NCI-H2029 treated with DMSO at 0.1 percent for 48 hours (cell line): Measurements from ENCODE around the gene CRABP2.

Experiments
- DNase-seq: peaks from one replicate; lab custom pipeline; 2025; lab: John Stamatoyannopoulos, UW

The CRABP2 gene

DNA sequence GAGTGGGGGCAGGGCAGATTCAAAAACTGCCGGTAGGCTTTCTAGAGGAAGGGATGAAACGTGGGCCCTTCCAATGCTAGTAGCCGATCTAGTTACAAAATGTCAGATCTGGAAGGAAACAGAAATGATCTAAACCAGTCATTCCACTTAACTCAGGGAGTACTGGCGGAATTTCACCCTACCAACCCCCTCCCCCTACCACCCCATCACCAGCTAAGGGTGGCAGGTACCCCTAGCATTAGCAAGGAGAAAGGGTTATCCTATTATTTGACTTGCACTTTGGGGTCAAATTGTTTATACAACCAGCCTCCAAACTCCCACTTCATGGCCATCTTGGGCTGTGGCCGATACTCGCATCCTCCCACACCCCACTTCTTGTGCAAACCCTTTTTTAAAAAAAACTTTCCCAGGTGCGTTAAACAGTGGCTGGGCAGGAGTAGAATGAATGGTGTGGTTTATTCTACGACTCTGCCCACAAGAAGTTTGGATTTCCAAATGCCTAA lies 36.1 kb upstream of the CRABP2 start:
- DNase-seq, result no peak

- DNase-seq, result peak; percentile 98
Measured at GRCh38 chr1:156740741-156741480, 35.5 kb upstream of the CRABP2 start, which contains the start of gene MRPL24. Gene MRPL24, minus strand, starts transcription at chr1:156741088. Its CDS starts 2,384 bp downstream, at chr1:156738704.

GRCh38 chr1:156740237-156740740 lies 34.9 kb upstream of the CRABP2 start:
- DNase-seq, result no peak

DNA sequence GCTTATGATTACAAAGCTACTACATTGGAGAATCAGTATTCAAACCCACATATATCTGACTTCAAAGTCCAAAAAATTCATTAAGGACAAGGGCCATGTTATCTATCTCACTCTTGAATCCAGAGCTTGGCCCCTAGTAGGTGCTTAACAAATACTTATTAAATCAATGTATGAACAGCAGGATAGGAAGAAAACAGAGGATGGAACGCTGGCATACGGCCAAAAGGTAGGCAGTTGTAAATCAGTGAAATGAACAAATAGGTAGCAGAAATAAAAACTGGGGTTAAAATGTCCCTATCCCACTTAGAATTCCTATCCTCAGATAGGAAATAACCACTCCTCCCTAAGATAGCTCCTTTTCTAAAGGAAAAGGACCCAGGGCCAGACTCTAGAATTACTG lies 33.5 kb upstream of the CRABP2 start:
- no peak for DNase-seq

- no peak for DNase-seq
Measured at GRCh38 chr1:156738407-156738806, 33.0 kb upstream of the CRABP2 start.

DNA sequence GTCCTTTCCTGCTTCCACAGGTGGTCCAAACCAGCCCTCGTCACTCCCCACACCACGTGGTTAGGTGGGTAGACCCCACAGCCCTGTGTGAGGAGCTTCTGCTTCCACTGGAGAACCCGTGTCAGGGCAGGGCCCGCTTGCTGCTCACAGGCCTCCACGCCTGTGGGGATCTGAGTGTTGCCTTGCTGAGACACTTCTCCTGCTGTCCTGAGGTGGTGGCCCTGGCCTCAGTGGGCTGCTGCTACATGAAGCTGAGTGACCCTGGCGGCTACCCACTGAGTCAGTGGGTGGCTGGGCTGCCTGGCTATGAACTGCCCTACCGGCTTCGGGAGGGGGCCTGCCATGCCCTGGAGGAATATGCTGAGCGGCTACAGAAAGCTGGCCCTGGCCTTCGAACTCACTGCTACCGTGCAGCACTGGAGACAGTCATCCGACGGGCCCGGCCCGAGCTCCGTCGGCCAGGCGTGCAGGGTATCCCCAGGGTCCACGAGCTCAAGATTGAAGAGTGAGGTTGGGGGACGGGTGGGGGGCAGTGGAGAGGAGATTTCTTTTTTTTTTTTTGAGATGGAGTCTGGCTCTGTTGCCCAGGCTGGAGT lies 28.7 kb upstream of the CRABP2 start:
- no peak for DNase-seq

- peak; percentile 85 for DNase-seq
Measured at GRCh38 chr1:156728599-156729462, 23.4 kb upstream of the CRABP2 start, which contains the start of gene ISG20L2. Gene ISG20L2, minus strand, starts transcription at chr1:156728766. Its CDS starts 1,114 bp downstream, at chr1:156727652.

GRCh38 chr1:156727926-156728598 lies 22.7 kb upstream of the CRABP2 start, which contains the start of gene METTL25B:
Gene METTL25B, plus strand, starts transcription at chr1:156728469. Its CDS starts 636 bp downstream, at chr1:156729105.
- peak; percentile 57 for DNase-seq

- no peak for DNase-seq
Measured at GRCh38 chr1:156727492-156727891, 22.1 kb upstream of the CRABP2 start.

DNA sequence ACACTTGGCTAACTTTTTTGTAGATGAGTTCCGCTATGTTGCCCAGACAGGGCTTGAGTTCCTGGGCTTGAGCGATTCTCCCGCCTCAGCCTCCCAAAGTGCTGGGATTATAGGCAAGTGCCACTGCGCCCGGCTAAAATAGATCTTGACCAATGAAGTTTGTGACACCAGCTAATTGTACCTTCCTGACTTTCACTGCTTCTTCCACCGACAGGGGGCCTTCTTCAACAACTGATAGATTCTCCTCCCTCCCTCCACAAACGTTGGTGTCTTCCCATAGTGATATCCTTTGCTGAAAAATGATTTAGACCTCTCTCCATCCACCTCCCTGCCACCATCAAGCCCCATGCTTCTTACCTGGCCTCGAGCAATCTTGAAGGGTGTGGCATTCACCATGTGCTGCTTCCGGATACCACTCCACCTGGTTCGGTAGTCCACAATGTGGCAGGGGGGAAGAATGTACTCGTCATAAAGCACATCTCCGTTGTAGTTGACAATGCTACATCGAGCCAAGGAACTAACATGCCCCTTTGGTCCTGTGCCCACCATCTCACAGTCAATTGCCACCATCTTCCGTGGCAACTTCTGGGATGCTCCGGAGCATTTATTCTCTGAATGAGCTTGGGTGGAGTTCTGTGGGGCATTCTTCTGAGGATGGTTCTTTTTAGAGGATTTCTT lies 21.3 kb upstream of the CRABP2 start:
- DNase-seq, result peak; percentile 3

DNA sequence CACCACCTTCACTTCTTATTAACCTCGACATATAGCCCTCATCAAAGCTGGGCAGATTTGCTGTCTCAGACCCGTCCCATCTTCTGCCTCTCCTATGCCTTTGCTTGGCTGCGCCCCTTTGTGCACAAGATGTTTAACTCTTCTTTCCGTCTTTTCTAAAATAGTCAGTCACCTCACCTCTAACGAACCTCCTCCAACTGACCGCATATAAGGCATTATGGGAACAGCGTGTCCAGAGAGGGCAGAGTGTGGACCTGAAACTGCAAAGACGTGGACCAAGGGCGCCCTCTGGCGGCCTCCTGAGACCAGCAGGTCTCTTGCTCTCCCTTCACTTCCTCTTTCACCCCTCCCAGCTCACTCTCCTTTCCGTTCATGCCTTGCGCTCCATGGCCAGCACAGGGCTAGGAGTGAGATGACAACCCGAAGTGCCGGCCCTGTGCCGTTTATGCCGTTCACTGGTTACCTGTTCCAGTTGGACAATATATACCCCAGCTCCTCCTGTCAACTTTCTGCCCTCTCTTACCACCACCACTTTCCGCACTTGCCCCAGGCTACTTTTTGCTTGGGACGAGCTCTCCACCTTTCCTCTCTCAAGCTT lies 20.4 kb upstream of the CRABP2 start:
- DNase-seq, result peak; percentile 76

DNA sequence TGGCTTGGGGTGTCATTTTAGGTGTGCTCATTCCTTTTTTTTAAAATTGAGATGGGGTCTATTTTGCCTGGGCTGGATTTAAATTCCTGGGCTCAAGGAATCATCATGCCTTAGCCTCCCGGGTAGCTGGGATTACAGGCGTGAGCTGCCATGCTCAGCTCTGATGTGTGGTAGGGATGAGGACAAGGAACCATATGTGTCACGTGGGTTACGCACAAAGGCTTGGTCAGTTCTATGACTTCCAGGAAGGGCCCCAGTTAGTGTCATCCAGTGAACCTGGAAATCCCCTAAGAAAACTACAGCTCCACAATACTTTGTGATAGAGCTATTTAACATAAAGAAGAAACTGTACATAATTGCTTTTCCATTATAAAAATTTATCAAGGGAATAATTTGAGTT lies 16.2 kb upstream of the CRABP2 start:
- no peak for DNase-seq

- no peak for DNase-seq
Measured at GRCh38 chr1:156721131-156721530, 15.7 kb upstream of the CRABP2 start.

DNA sequence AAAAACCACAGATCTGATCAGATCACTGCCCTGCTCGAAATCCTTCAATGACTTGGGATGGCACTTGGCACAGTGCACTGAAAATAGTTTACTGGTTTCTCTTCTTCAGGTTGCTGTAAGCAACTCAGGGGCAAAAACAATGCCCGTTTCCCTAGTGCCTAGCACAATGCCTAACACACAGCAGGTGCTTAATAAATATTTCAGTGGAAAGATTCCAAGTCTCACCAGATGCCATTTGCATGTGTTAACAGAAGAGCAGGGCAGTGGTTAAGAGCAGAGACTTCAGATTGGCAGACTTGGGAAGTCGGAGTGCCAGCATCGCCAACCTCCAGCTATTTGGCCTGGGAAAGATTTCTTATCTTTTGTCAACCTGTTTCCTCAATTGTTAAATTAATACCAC lies 12.0 kb upstream of the CRABP2 start:
- DNase-seq, result no peak

- DNase-seq, result no peak
Measured at GRCh38 chr1:156714830-156715229, 9.4 kb upstream of the CRABP2 start.

DNA sequence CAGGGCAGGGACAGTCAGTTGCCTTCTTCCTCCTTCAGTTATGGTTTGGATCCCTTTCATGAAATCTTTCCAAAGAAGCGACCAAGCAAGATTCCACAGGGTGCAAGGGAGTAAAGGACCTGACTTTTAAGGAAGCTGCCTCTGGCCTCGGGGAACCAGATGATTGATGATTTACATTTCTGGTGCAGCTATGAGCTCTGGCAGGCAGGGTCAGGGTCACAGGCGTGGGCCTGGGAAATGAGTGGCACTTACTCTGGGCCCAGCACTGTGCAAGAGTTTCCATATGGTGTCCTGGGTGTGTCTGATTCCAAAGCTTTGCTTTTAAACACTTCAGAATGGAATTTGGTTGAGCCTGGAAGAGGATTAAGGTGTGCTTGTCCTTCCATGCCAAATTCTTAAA lies 7.2 kb upstream of the CRABP2 start:
- DNase-seq, result no peak

GRCh38 chr1:156711011-156711817 lies 5.8 kb upstream of the CRABP2 start:
- DNase-seq, result no peak

DNA sequence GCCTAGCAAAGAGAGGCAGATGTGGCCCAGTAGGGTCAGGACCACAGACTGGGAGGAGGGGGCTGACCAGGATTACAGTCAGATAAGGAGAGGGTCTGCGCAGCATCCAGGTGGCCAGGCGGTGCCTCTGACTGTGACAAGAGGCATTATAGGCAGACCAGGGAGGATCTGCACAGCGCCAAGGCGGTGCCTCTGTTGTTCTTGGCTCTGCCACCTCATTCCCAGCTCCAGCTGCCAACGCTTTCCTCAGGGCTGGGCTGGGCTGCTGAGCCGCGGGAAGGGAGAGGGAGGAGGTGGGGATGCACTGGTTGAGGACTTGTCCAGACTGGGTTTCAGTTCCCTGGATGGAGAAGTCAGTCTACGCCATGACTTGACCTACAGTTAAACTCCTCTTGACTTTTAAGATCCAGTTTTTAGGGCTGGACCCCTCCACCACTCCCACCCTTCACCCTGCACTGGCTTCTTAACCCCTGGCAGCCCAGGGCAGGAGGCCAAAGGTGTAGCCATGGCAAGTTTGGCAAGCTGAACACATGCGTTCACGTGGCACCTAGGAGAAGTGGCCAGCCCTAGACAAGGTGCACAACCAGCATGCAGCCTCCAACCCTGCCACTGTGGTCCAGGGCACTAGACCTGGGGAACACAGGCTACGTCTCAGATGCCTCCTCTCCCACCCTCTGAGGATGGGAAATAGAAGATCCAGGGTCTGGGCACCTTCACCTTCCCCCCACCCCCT lies 4.5 kb upstream of the CRABP2 start:
- DNase-seq, result peak; percentile 58

DNA sequence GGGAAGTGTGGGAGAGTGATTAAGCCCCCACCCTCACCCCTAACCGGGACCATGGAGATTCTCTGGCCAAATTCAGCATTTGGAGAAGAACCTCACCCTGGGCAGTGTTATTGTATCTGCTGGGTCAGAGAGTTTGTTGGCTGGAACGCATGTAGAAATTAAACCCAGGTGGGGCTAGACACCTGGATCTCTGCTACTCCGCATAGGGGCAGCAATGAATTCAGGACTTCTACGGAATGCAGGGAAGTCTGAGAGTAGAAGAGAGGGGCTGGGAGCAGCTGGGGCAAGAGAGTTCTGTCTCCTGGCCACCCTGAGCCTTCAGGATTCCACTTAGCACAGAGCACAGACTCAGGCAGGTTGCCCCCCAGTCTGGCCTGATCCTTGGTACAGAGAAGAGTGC lies 3.6 kb upstream of the CRABP2 start:
- no peak for DNase-seq
